ENCODE data around the gene SERPINB7. TPM values are rescaled to one million over a fixed set of nuclear protein-coding genes. Genes with fewer than 3 reads are reported as not detected.

SERPINB7 gene
- total and polyA plus RNA-seq, 2 experiments from 2014 or later = 12.2 to 13.8 TPM

- peaks cover 26% of the 10 kb centered on the region for H3K4me1 ChIP-seq (ENCODE audit: insufficient read depth)
- TF ChIP-seq EZH2 (IDR thresholded peaks at IDR 0.05; ENCODE audit: insufficient read depth, poor library complexity, severe bottlenecking) = no peak
- no peak for TF ChIP-seq EZH2phosphoT487 (IDR thresholded peaks at IDR 0.05; ENCODE audit: insufficient read depth, low read depth)
- no peak overlapping the region for H2AFZ ChIP-seq
- no peaks in the 10 kb centered on the region for H3K36me3 ChIP-seq (ENCODE audit: low read depth)
- DNase-seq = no peak
- H4K20me1 ChIP-seq (ENCODE audit: insufficient read depth) = no peaks in the 10 kb centered on the region
- H3K9me2 ChIP-seq (ENCODE audit: insufficient read depth) = no peaks in the 10 kb centered on the region
- no peaks in the 10 kb centered on the region for H3K9me3 ChIP-seq (ENCODE audit: low read depth)
- peaks cover 19% of the 10 kb centered on the region for H3F3A ChIP-seq (ENCODE audit: insufficient read depth)
- 92 to 93% methylated on average over 2 of the region's 2 CpGs for WGBS, 2 experiments (ENCODE audit: low coverage in 1 of 2, low lambda C conversion rate in 2 of 2, missing lambda C conversion rate in 2 of 2)
- H3K4me2 ChIP-seq (ENCODE audit: unreplicated experiment) = no peak overlapping the region
- no peaks in the 10 kb centered on the region for H3K79me2 ChIP-seq (ENCODE audit: insufficient read depth)
- in situ Hi-C loops (cut with MboI) = no loop called here
- no peaks in the 10 kb centered on the region for H3K27me3 ChIP-seq (replicated peaks; ENCODE audit: insufficient read depth)
- no peak overlapping the region for H3K4me3 ChIP-seq
- H3K27ac ChIP-seq = no peak overlapping the region
- H3K9ac ChIP-seq = no peak overlapping the region
Measured at GRCh38 chr18:63824220-63824525, 49.0 kb downstream of the SERPINB7 start.

- H3K9me3 ChIP-seq (ENCODE audit: low read depth) = no peaks in the 10 kb centered on the region
- DNase-seq = no peak
- H3K27me3 ChIP-seq (replicated peaks; ENCODE audit: insufficient read depth) = no peaks in the 10 kb centered on the region
- no peaks in the 10 kb centered on the region for H3K9me2 ChIP-seq (ENCODE audit: insufficient read depth)
- no peak overlapping the region for H3K4me3 ChIP-seq
- no peak overlapping the region for H3K27ac ChIP-seq
- no peaks in the 10 kb centered on the region for H3K79me2 ChIP-seq (ENCODE audit: insufficient read depth)
- 72 to 80% methylated on average over 3 of the region's 3 CpGs for WGBS, 2 experiments (ENCODE audit: low coverage in 1 of 2, low lambda C conversion rate in 2 of 2, missing lambda C conversion rate in 2 of 2)
- in situ Hi-C loops (cut with MboI) = loop anchor here (25.0 kb wide), 3 partner anchors 241 to 816 kb away; partner anchors contain the start of genes KDSR and SERPINB13
- TF ChIP-seq EZH2phosphoT487 (IDR thresholded peaks at IDR 0.05; ENCODE audit: insufficient read depth, low read depth) (no peak), EZH2 (IDR thresholded peaks at IDR 0.05; ENCODE audit: insufficient read depth, poor library complexity, severe bottlenecking) (no peak)
- H3K9ac ChIP-seq = no peak overlapping the region
- peak overlapping the region; percentile 70 for H3K4me2 ChIP-seq (ENCODE audit: unreplicated experiment)
- H3K36me3 ChIP-seq (ENCODE audit: low read depth) = no peaks in the 10 kb centered on the region
- peaks cover 42% of the 10 kb centered on the region for H3F3A ChIP-seq (ENCODE audit: insufficient read depth)
- H2AFZ ChIP-seq = no peak overlapping the region
- H3K4me1 ChIP-seq (ENCODE audit: insufficient read depth) = peaks cover 51% of the 10 kb centered on the region
- no peaks in the 10 kb centered on the region for H4K20me1 ChIP-seq (ENCODE audit: insufficient read depth)
Measured at GRCh38 chr18:63828120-63828519, 52.9 kb downstream of the SERPINB7 start.

GRCh38 chr18:63828656-63829055 lies 53.4 kb downstream of the SERPINB7 start:
- H3K27ac ChIP-seq = no peak overlapping the region

GRCh38 chr18:63829886-63830285 lies 54.7 kb downstream of the SERPINB7 start:
- Histone ChIP-seq H4K20me1 (ENCODE audit: insufficient read depth) (no peaks in the 10 kb centered on the region), H3K4me1 (ENCODE audit: insufficient read depth) (peaks cover 66% of the 10 kb centered on the region), H3K79me2 (ENCODE audit: insufficient read depth) (no peaks in the 10 kb centered on the region), H3K9me2 (ENCODE audit: insufficient read depth) (no peaks in the 10 kb centered on the region), H3K27me3 (replicated peaks; ENCODE audit: insufficient read depth) (no peaks in the 10 kb centered on the region), H3F3A (ENCODE audit: insufficient read depth) (peaks cover 59% of the 10 kb centered on the region), H2AFZ (no peak overlapping the region), H3K9ac (no peak overlapping the region), H3K4me3 (no peak overlapping the region), H3K4me2 (ENCODE audit: unreplicated experiment) (peak overlapping the region; percentile 62), H3K27ac (peak overlapping the region; percentile 60; the same call in 1 of the 2 replicates), H3K9me3 (ENCODE audit: low read depth) (no peaks in the 10 kb centered on the region), H3K36me3 (ENCODE audit: low read depth) (no peaks in the 10 kb centered on the region)
- in situ Hi-C loops (cut with MboI) = loop anchor here (25.0 kb wide), 3 partner anchors 243 to 818 kb away; partner anchors contain the start of genes KDSR and SERPINB13
- peak; percentile 46 for DNase-seq
- TF ChIP-seq EZH2 (IDR thresholded peaks at IDR 0.05; ENCODE audit: insufficient read depth, poor library complexity, severe bottlenecking) (no peak), EZH2phosphoT487 (IDR thresholded peaks at IDR 0.05; ENCODE audit: insufficient read depth, low read depth) (no peak)

More at GRCh38 chr18:63828656-63829055, 53.4 kb downstream of the SERPINB7 start:
- Histone ChIP-seq H3K79me2 (ENCODE audit: insufficient read depth) (no peaks in the 10 kb centered on the region), H3K27me3 (replicated peaks; ENCODE audit: insufficient read depth) (no peaks in the 10 kb centered on the region), H4K20me1 (ENCODE audit: insufficient read depth) (no peaks in the 10 kb centered on the region), H3K4me2 (ENCODE audit: unreplicated experiment) (peak overlapping the region; percentile 70), H3K9ac (no peak overlapping the region), H3K9me2 (ENCODE audit: insufficient read depth) (no peaks in the 10 kb centered on the region), H3F3A (ENCODE audit: insufficient read depth) (peaks cover 47% of the 10 kb centered on the region), H2AFZ (no peak overlapping the region; the same call in 1 of the 2 replicates), H3K4me3 (no peak overlapping the region), H3K4me1 (ENCODE audit: insufficient read depth) (peaks cover 57% of the 10 kb centered on the region), H3K9me3 (ENCODE audit: low read depth) (no peaks in the 10 kb centered on the region), H3K36me3 (ENCODE audit: low read depth) (no peaks in the 10 kb centered on the region)
- WGBS, 2 experiments (ENCODE audit: low coverage in 1 of 2, low lambda C conversion rate in 2 of 2, missing lambda C conversion rate in 2 of 2) = 5 to 8% methylated on average over 1 of the region's 1 CpG
- no peak for DNase-seq
- TF ChIP-seq EZH2phosphoT487 (IDR thresholded peaks at IDR 0.05; ENCODE audit: insufficient read depth, low read depth) = no peak
- TF ChIP-seq EZH2 (IDR thresholded peaks at IDR 0.05; ENCODE audit: insufficient read depth, poor library complexity, severe bottlenecking) = no peak
- in situ Hi-C loops (cut with MboI) = loop anchor here (25.0 kb wide), 3 partner anchors 241 to 816 kb away; partner anchors contain the start of genes KDSR and SERPINB13
